Colonic mucosa (tissue), 4 donors: ENCODE measurements around the gene NATD1. TPM values are rescaled to one million over a fixed set of nuclear protein-coding genes. Genes with fewer than 3 reads are reported as not detected.

Experiments used
- DNase-seq: peaks from one replicate; pipeline ENCODE4 v3.0.0-alpha.2; 2020
- H3K27ac ChIP-seq: fragments of 200-600 bp; one replicate; pipeline ENCODE4 v1.8.0; 2021
- H3K27me3 ChIP-seq: fragments of 200-600 bp; one replicate; pipeline ENCODE4 v1.8.0; 2021
- H3K36me3 ChIP-seq: fragments of 200-600 bp; one replicate; pipeline ENCODE4 v1.8.0; 2021
- H3K4me1 ChIP-seq: fragments of 200-600 bp; one replicate; pipeline ENCODE4 v1.8.0; 2021; ENCODE audit warnings: mild to moderate bottlenecking
- H3K4me3 ChIP-seq: fragments of 200-600 bp; one replicate; pipeline ENCODE4 v1.8.0; 2021
- H3K9ac ChIP-seq, 2 donors: one replicate each; pipeline ENCODE4 v1.7.0; 2013; ENCODE audit warnings: control low read depth in 2 of 2, low read depth in 2 of 2, low read length in 2 of 2
- H3K9me3 ChIP-seq: fragments of 200-600 bp; one replicate; pipeline ENCODE4 v1.8.0; 2021
- CTCF ChIP-seq: fragments of 200-600 bp; IDR thresholded peaks from one replicate; pipeline ENCODE4 v1.8.0; 2022; ENCODE audit warnings: antibody characterized with exemption, mild to moderate bottlenecking
- intact Hi-C: fragments of 100-400 bp; cut with DNase I; formaldehyde crosslinking; loops from one replicate; pipeline ENCODE4 v1.14.1; 2022
- total RNA-seq, 2 donors: library from RNA; stranded (reverse); fragmentation: NEBNext Ultra II Directional in 1 of 2; extraction: Animal tissue kit (Norgen Biotek cat#: 25700) in 1 of 2; gene quantifications; one replicate each; pipeline ENCODE4 v1.2.1, GENCODE V29; 2021
- donor health status: healthy.
- donor health status: DM: no; HTN: no; CAD: no.
- donor health status: DM: no; HTN: no; CAD: no.

NATD1 gene
- total RNA-seq, 2 donors from 2014 or later: 1.8 to 5.2 TPM

DNA sequence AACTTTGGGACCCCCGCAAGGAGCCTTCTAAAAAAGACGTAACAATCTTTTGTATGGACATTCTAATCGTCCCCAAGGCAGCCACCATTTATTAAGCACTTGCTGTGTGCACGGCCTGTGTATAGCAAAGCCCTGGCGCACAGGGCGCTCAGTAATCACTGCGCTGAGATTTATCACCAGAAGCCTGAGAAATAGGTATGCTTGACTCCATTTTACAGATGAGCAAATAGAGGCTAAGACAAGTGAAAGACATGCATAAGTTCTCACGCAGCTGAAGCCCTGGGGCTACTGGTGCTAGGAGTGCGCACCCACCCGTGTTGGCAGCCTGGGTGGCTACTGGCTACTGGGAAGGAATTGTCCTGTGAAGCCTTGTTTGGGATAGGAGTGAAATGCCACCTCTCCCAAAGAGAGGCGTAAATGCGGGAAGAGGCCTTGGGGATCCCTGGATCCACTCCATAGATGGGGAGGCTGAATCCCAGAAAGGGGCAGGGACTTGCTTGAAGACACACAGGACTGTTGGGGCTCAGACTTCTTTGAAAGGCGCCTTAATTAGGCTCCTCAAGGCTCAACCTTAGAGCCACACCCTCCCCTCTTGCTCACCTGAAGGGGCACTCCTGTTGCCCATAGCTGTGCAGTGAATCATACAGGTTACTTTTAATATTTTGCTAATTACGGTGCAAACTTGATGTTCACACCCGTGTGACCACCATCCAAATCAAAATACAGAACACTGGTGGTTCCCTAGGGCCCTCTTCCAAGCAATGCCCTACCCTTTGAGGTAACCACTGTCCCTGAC, 634 bp upstream of the NATD1 start:
- no peak for DNase-seq
- no peaks in the 10 kb centered on the region for H3K27me3 ChIP-seq
- intact Hi-C loops: no loop called here
- no peaks in the 10 kb centered on the region for H3K9me3 ChIP-seq
- peak overlapping the region; percentile 33 for H3K4me3 ChIP-seq
- no peaks in the 10 kb centered on the region for H3K36me3 ChIP-seq
- H3K9ac ChIP-seq: peak overlapping the region; percentile 28 to 71
- H3K4me1 ChIP-seq: peaks cover 4% of the 10 kb centered on the region
- H3K27ac ChIP-seq: no peak overlapping the region
- TF ChIP-seq CTCF: no peak

- Histone ChIP-seq H3K36me3 (no peaks in the 10 kb centered on the region), H3K4me1 (peaks cover 4% of the 10 kb centered on the region), H3K9ac (peak overlapping the region; percentile 47 to 71), H3K27ac (no peak overlapping the region), H3K27me3 (no peaks in the 10 kb centered on the region), H3K4me3 (peak overlapping the region; percentile 33), H3K9me3 (no peaks in the 10 kb centered on the region)
- intact Hi-C loops: no loop called here
- TF ChIP-seq CTCF: no peak
- no peak for DNase-seq
Measured at GRCh38 chr17:21252289-21252795, 868 bp downstream of the NATD1 start.

GRCh38 chr17:21251337-21252010, 1.7 kb downstream of the NATD1 start:
- Histone ChIP-seq H3K4me3 (no peak overlapping the region), H3K9me3 (no peaks in the 10 kb centered on the region), H3K27ac (no peak overlapping the region), H3K4me1 (peaks cover 4% of the 10 kb centered on the region), H3K9ac (no peak overlapping the region), H3K36me3 (no peaks in the 10 kb centered on the region), H3K27me3 (no peaks in the 10 kb centered on the region)
- no peak for DNase-seq
- intact Hi-C loops: no loop called here
- TF ChIP-seq CTCF: no peak

DNA sequence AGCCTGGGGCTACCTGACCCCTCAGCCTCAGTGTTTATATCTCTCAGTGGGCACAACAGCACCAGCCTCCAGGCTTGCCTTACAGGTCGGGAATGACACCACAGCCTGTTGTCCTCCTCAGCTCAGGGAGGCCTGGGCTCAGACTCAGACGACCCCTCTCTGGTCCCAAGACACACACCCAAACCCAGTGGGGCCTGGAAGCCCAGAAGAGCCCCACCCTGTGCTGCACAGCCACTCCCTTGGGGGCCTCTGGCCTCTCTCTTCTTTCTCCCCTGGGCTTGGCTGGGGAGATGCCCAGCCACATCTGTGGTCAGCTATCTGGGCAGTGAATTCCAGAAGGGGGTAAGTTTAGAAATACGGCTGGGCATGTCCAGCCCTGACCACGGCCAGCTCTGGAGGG, 2.4 kb downstream of the NATD1 start:
- no peak overlapping the region for H3K4me3 ChIP-seq
- H3K9ac ChIP-seq: no peak overlapping the region
- peaks cover 4% of the 10 kb centered on the region for H3K4me1 ChIP-seq
- TF ChIP-seq CTCF: no peak
- intact Hi-C loops: no loop called here
- H3K27ac ChIP-seq: no peak overlapping the region
- H3K27me3 ChIP-seq: no peaks in the 10 kb centered on the region
- H3K36me3 ChIP-seq: no peaks in the 10 kb centered on the region
- H3K9me3 ChIP-seq: no peaks in the 10 kb centered on the region
- DNase-seq: no peak

- Histone ChIP-seq H3K9me3 (no peaks in the 10 kb centered on the region), H3K4me3 (no peak overlapping the region), H3K4me1 (peaks cover 4% of the 10 kb centered on the region), H3K27me3 (no peaks in the 10 kb centered on the region), H3K36me3 (no peaks in the 10 kb centered on the region), H3K9ac (no peak overlapping the region), H3K27ac (no peak overlapping the region)
- intact Hi-C loops: no loop called here
- DNase-seq: no peak
- TF ChIP-seq CTCF: no peak
Measured at GRCh38 chr17:21249920-21250703, 3.1 kb downstream of the NATD1 start.
